SK-N-SH (cell line): ENCODE data around the gene HEMGN. TPM values are rescaled to one million over a fixed set of nuclear protein-coding genes. Genes with fewer than 3 reads are reported as not detected.

Experiments used
- CTCF ChIA-PET: fragments of 300-600, 350-600 bp; formaldehyde crosslinking; extraction: SDS; loops from one replicate; lab custom pipeline; 2021; lab: Yijun Ruan, JAX
- POLR2A ChIA-PET: fragments of 350-600 bp; sonication (Branson Sonifier 250); formaldehyde crosslinking; extraction: SDS; loops from one replicate; lab custom pipeline; 2020; ENCODE audit warnings: antibody characterized with exemption, inconsistent platforms; lab: Yijun Ruan, JAX
- DNase-seq: peaks from one replicate; pipeline ENCODE4 v3.0.0; 2012
- H2AFZ ChIP-seq: fragments of 200-600 bp; sonication (generic); 2 replicates; pipeline ENCODE4 v1.8.1; 2016; ENCODE audit warnings: antibody characterized with exemption, mild to moderate bottlenecking, low read depth
- H3F3A ChIP-seq: fragments of 200-600 bp; sonication (generic); replicated peaks from 2 replicates; pipeline ENCODE3; 2016; ENCODE audit warnings: antibody characterized with exemption, mild to moderate bottlenecking; ENCODE audit not compliant: insufficient read depth
- H3K27ac ChIP-seq, 2 experiments: fragments of 200-500 bp in 1 of 2; fragments of 200-600 bp in 1 of 2; sonication (Bioruptor generic) in 1 of 2; sonication (generic), shearing (Covaris generic) in 1 of 2; 2 replicates each; pipeline versions ENCODE4 v1.5.1 to v1.6.1; 2014 to 2016; ENCODE audit warnings: low read depth in 2 of 2, inconsistent platforms in 1 of 2, low read length in 1 of 2, mild to moderate bottlenecking in 1 of 2, mixed read lengths in 1 of 2
- H3K27me3 ChIP-seq: fragments of 200-600 bp; sonication (generic), shearing (Covaris generic); 2 replicates; pipeline ENCODE4 v1.6.1; 2016; ENCODE audit warnings: mixed run types; ENCODE audit not compliant: insufficient read depth
- H3K36me3 ChIP-seq, 2 experiments: fragments of 200-500 bp in 1 of 2; fragments of 200-600 bp in 1 of 2; sonication (Bioruptor generic) in 1 of 2; sonication (generic) in 1 of 2; replicated peaks in 1 of 2; 2 replicates each; pipeline versions ENCODE3 to v1.5.1; 2014 to 2016; ENCODE audit warnings: low read length in 1 of 2, mild to moderate bottlenecking in 1 of 2; ENCODE audit not compliant: insufficient read depth in 2 of 2, control insufficient read depth in 1 of 2
- H3K4me1 ChIP-seq, 2 experiments: fragments of 200-500 bp in 1 of 2; fragments of 200-600 bp in 1 of 2; sonication (Bioruptor generic) in 1 of 2; sonication (generic), shearing (Covaris generic) in 1 of 2; 2 replicates each; pipeline versions ENCODE4 v1.5.1 to v1.6.1; 2014 to 2016; ENCODE audit warnings: low read depth in 1 of 2, low read length in 1 of 2, mixed run types in 1 of 2; ENCODE audit not compliant: insufficient read depth in 2 of 2, control insufficient read depth in 1 of 2
- H3K4me2 ChIP-seq: fragments of 200-600 bp; sonication (generic), shearing (Covaris generic); 2 replicates; pipeline ENCODE4 v1.6.1; 2017; ENCODE audit warnings: mixed run types
- H3K4me3 ChIP-seq, 2 experiments: fragments of 200-500 bp in 1 of 2; fragments of 200-600 bp in 1 of 2; sonication (Bioruptor generic) in 1 of 2; sonication (generic), shearing (Covaris generic) in 1 of 2; 2 replicates each; pipeline versions ENCODE4 v1.5.1 to v1.8.1; 2014 to 2016; ENCODE audit warnings: low read depth in 2 of 2, inconsistent platforms in 1 of 2, low read length in 1 of 2, mild to moderate bottlenecking in 1 of 2, mixed read lengths in 1 of 2, moderate library complexity in 1 of 2
- H3K79me2 ChIP-seq: fragments of 200-600 bp; sonication (generic); 2 replicates; pipeline ENCODE4 v1.8.1; 2017; ENCODE audit warnings: mild to moderate bottlenecking; ENCODE audit not compliant: insufficient read depth
- H3K9ac ChIP-seq: fragments of 200-600 bp; sonication (generic); 2 replicates; pipeline ENCODE4 v1.6.1; 2017; ENCODE audit warnings: mixed run types
- H3K9me2 ChIP-seq: fragments of 200-600 bp; sonication (generic); 2 replicates; pipeline ENCODE4 v1.6.1; 2017; ENCODE audit warnings: mixed run types
- H3K9me3 ChIP-seq: fragments of 200-600 bp; sonication (generic); 2 replicates; pipeline ENCODE4 v1.6.1; 2017; ENCODE audit warnings: mixed run types, mild to moderate bottlenecking, moderate library complexity
- H4K20me1 ChIP-seq: fragments of 200-600 bp; sonication (generic); 2 replicates; pipeline ENCODE4 v1.6.1; 2017; ENCODE audit warnings: mild to moderate bottlenecking, mixed run types; ENCODE audit not compliant: insufficient read depth
- ELF1 ChIP-seq: IDR thresholded peaks from 2 replicates; pipeline ENCODE4 v1.4.0; 2012
- EP300 ChIP-seq, 2 experiments: IDR thresholded peaks; 2 replicates each; pipeline versions ENCODE4 v1.4.0 to v1.6.1; 2012; ENCODE audit warnings: borderline replicate concordance in 1 of 2, low read depth in 1 of 2, low read length in 1 of 2
- JUND ChIP-seq: IDR thresholded peaks from 2 replicates; pipeline ENCODE4 v1.4.0; 2012
- MAX ChIP-seq: IDR thresholded peaks from 2 replicates; pipeline ENCODE4 v1.4.0; 2012; ENCODE audit warnings: low read depth
- MEF2A ChIP-seq: IDR thresholded peaks from 2 replicates; pipeline ENCODE4 v1.4.0; 2012; ENCODE audit warnings: low read depth, borderline replicate concordance
- NRF1 ChIP-seq: IDR thresholded peaks from 2 replicates; pipeline ENCODE4 v1.6.1; 2012; ENCODE audit warnings: low read depth, mild to moderate bottlenecking, low read length
- RCOR1 ChIP-seq: fragments of 150-350 bp; IDR thresholded peaks from 2 replicates; pipeline ENCODE4 v1.6.1; 2017; ENCODE audit warnings: antibody characterized with exemption, low read length
- TCF12 ChIP-seq: IDR thresholded peaks from 2 replicates; pipeline ENCODE4 v1.4.0; 2012
- TEAD4 ChIP-seq: IDR thresholded peaks from 2 replicates; pipeline ENCODE4 v1.4.0; 2012; ENCODE audit warnings: mild to moderate bottlenecking, borderline replicate concordance; ENCODE audit not compliant: insufficient read depth
- YY1 ChIP-seq: IDR thresholded peaks from 2 replicates; pipeline ENCODE4 v1.4.0; 2012; ENCODE audit warnings: low read depth, mild to moderate bottlenecking
- WGBS: methylation state at CpG from one replicate; pipeline ENCODE4 v1.1.6; 2017; ENCODE audit warnings: low lambda C conversion rate; 5-methylcytosine and 5-hydroxymethylcytosine counted together
- polyA plus RNA-seq, 3 experiments: library from polyadenylated mRNA; depleted of rRNA; stranded (reverse); fragments of >200 nt; gene quantifications; 2 replicates each; pipeline ENCODE4 v1.2.3, GENCODE V29; 2012
- TF ChIP-seq, protein P1 (sequence below): fragments of 200-600 bp; sonication (generic); IDR thresholded peaks from 2 replicates; pipeline ENCODE4 v1.6.1; 2017; ENCODE audit warnings: antibody characterized with exemption, mild to moderate bottlenecking, moderate library complexity
- TF ChIP-seq, protein P2 (sequence below): IDR thresholded peaks from 2 replicates; pipeline ENCODE4 v1.4.0; 2012; ENCODE audit warnings: low read depth, borderline replicate concordance

The HEMGN gene
- polyA plus RNA-seq, 1 of the 3 experiments (the other 2 are of a cell fraction) = not detected

GRCh38 chr9:97981846-97982682 lies 44.1 kb upstream of the HEMGN start:
- H3K27ac ChIP-seq = peak overlapping the region; percentile 47 to 80; a peak in 3 of 4 replicates
- H3K4me2 ChIP-seq = peak overlapping the region; percentile 87
- peaks cover 4 to 30% of the 10 kb centered on the region in 2 experiments; a peak in 2 of 4 replicates for H3K4me1 ChIP-seq
- H2AFZ ChIP-seq = peak overlapping the region; percentile 96
- H3K79me2 ChIP-seq = peaks cover 36% of the 10 kb centered on the region
- ChIA-PET POLR2A (interaction anchor here (1.1 to 2.6 kb wide), 3 partner anchors 39 to 60 kb away, joined by 4 to 16 read pairs (median 5); partner anchors contain the start of gene TRMO), CTCF (interaction anchor here (0.7 to 9.2 kb wide), 17 partner anchors 10 to 281 kb away, joined by 3 to 90 read pairs (median 4); partner anchors contain the start of gene TRMO)
- peaks cover 4% of the 10 kb centered on the region for H3F3A ChIP-seq
- H3K9ac ChIP-seq = peak overlapping the region; percentile 82
- WGBS = 63% methylated on average over 14 of the region's 15 CpGs
- H3K4me3 ChIP-seq = peak overlapping the region; percentile 91 to 98
- H3K9me3 ChIP-seq = no peaks in the 10 kb centered on the region
- H4K20me1 ChIP-seq = peaks cover 14% of the 10 kb centered on the region
- no peaks in the 10 kb centered on the region for H3K36me3 ChIP-seq
- no peak for TF ChIP-seq ELF1
- TF ChIP-seq, protein P1, sequence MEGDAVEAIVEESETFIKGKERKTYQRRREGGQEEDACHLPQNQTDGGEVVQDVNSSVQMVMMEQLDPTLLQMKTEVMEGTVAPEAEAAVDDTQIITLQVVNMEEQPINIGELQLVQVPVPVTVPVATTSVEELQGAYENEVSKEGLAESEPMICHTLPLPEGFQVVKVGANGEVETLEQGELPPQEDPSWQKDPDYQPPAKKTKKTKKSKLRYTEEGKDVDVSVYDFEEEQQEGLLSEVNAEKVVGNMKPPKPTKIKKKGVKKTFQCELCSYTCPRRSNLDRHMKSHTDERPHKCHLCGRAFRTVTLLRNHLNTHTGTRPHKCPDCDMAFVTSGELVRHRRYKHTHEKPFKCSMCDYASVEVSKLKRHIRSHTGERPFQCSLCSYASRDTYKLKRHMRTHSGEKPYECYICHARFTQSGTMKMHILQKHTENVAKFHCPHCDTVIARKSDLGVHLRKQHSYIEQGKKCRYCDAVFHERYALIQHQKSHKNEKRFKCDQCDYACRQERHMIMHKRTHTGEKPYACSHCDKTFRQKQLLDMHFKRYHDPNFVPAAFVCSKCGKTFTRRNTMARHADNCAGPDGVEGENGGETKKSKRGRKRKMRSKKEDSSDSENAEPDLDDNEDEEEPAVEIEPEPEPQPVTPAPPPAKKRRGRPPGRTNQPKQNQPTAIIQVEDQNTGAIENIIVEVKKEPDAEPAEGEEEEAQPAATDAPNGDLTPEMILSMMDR = no peak
- TF ChIP-seq RCOR1 = no peak
- no peak for TF ChIP-seq YY1
- no peak for TF ChIP-seq MAX
- no peak for TF ChIP-seq JUND
- no peak for TF ChIP-seq TCF12
- no peak for TF ChIP-seq EP300 (IDR thresholded peaks at IDR 0.05; ENCODE audit: borderline replicate concordance in 1 of 2, low read depth in 1 of 2, low read length in 1 of 2)
- no peak for TF ChIP-seq MEF2A
- TF ChIP-seq, protein P2, sequence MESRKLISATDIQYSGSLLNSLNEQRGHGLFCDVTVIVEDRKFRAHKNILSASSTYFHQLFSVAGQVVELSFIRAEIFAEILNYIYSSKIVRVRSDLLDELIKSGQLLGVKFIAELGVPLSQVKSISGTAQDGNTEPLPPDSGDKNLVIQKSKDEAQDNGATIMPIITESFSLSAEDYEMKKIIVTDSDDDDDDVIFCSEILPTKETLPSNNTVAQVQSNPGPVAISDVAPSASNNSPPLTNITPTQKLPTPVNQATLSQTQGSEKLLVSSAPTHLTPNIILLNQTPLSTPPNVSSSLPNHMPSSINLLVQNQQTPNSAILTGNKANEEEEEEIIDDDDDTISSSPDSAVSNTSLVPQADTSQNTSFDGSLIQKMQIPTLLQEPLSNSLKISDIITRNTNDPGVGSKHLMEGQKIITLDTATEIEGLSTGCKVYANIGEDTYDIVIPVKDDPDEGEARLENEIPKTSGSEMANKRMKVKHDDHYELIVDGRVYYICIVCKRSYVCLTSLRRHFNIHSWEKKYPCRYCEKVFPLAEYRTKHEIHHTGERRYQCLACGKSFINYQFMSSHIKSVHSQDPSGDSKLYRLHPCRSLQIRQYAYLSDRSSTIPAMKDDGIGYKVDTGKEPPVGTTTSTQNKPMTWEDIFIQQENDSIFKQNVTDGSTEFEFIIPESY = no peak
- no peak for TF ChIP-seq NRF1
- TF ChIP-seq TEAD4 = no peak
- TF ChIP-seq, all 33 proteins: peak for 0
- no peaks in the 10 kb centered on the region for H3K27me3 ChIP-seq
- DNase-seq = no peak
- H3K9me2 ChIP-seq = no peaks in the 10 kb centered on the region
